HTERT RPE-1 (cell line): Measurements from ENCODE around the gene OR5K4.

Experiments used
- in situ Hi-C: fragments of 300-500 bp; cut with MboI; formaldehyde crosslinking; loops from 4 replicates; pipeline ENCODE4 v1.14.3; 2020; ENCODE audit warnings: low sequenced_read_pairs

OR5K4 gene

GRCh38 chr3:98353554-98353953, at the start of gene OR5K4:
Gene OR5K4 (plus strand): TSS chr3:98353854. CDS start chr3:98353854, 0 bp downstream.
- in situ Hi-C loops: no loop called here

- in situ Hi-C loops: no loop called here
Measured at GRCh38 chr3:98322101-98322500, 31.6 kb upstream of the OR5K4 start.

- in situ Hi-C loops: no loop called here
Measured at GRCh38 chr3:98322686-98323085, 31.0 kb upstream of the OR5K4 start.

GRCh38 chr3:98323425-98323824, 30.2 kb upstream of the OR5K4 start:
- in situ Hi-C loops: no loop called here

- in situ Hi-C loops: no loop called here
Measured at GRCh38 chr3:98325055-98325454, 28.6 kb upstream of the OR5K4 start.

GRCh38 chr3:98326105-98326893, 27.4 kb upstream of the OR5K4 start:
- in situ Hi-C loops: no loop called here

GRCh38 chr3:98326945-98327344, 26.7 kb upstream of the OR5K4 start:
- in situ Hi-C loops: no loop called here

- in situ Hi-C loops: no loop called here
Measured at GRCh38 chr3:98328933-98329332, 24.7 kb upstream of the OR5K4 start.

- in situ Hi-C loops: no loop called here
Measured at GRCh38 chr3:98329392-98330124, 24.1 kb upstream of the OR5K4 start.

- in situ Hi-C loops: no loop called here
Measured at GRCh38 chr3:98331329-98331728, 22.3 kb upstream of the OR5K4 start.

GRCh38 chr3:98333989-98334606, 19.6 kb upstream of the OR5K4 start:
- in situ Hi-C loops: no loop called here

- in situ Hi-C loops: no loop called here
Measured at GRCh38 chr3:98339031-98339430, 14.6 kb upstream of the OR5K4 start.

GRCh38 chr3:98341758-98342157, 11.9 kb upstream of the OR5K4 start:
- in situ Hi-C loops: no loop called here

- in situ Hi-C loops: no loop called here
Measured at GRCh38 chr3:98343647-98344507, 9.8 kb upstream of the OR5K4 start.

GRCh38 chr3:98350082-98350481, 3.6 kb upstream of the OR5K4 start:
- in situ Hi-C loops: no loop called here

- in situ Hi-C loops: no loop called here
Measured at GRCh38 chr3:98359250-98359649, 5.6 kb downstream of the OR5K4 start.

GRCh38 chr3:98359993-98360675, 6.5 kb downstream of the OR5K4 start:
- in situ Hi-C loops: no loop called here

- in situ Hi-C loops: no loop called here
Measured at GRCh38 chr3:98360681-98361080, 7.0 kb downstream of the OR5K4 start.

- in situ Hi-C loops: no loop called here
Measured at GRCh38 chr3:98361289-98361688, 7.6 kb downstream of the OR5K4 start.
